Common myeloid progenitor, CD34-positive (primary cell): Measurements from ENCODE around the gene ACSS2.

Source experiments
- CTCF ChIA-PET: fragments of 350-600 bp; sonication (Branson Sonifier 250); formaldehyde crosslinking; loops from one replicate; lab custom pipeline; 2021; ENCODE audit warnings: antibody characterized with exemption; lab: Charles Lee
- POLR2A ChIA-PET: fragments of 350-600 bp; sonication (Branson Sonifier 250); formaldehyde crosslinking; loops from one replicate; lab custom pipeline; 2021; ENCODE audit warnings: antibody characterized with exemption; lab: Charles Lee
- DNase-seq, 3 donors: peaks; one replicate each; pipeline versions ENCODE4 v3.0.0 to v3.0.0-alpha.2; 2013
- H3K27ac ChIP-seq, 2 experiments: 1 replicate in 1 of 2; 2 replicates in 1 of 2; pipeline ENCODE4 v1.7.0; 2013; ENCODE audit warnings: inconsistent platforms in 2 of 2, low read length in 2 of 2, mild to moderate bottlenecking in 2 of 2, low read depth in 1 of 2, moderate library complexity in 1 of 2; ENCODE audit not compliant: severe bottlenecking in 2 of 2, insufficient read depth in 1 of 2, poor library complexity in 1 of 2
- H3K27me3 ChIP-seq, 5 experiments: replicated peaks in 2 of 5; 1 replicate in 3 of 5; 2 replicates in 2 of 5; pipeline versions ENCODE4 v1.6.1 to v1.7.0; 2013; ENCODE audit warnings: low read length in 4 of 5, mild to moderate bottlenecking in 2 of 5, moderate library complexity in 2 of 5, inconsistent platforms in 1 of 5; ENCODE audit not compliant: insufficient read depth in 5 of 5, control insufficient read depth in 4 of 5
- H3K36me3 ChIP-seq, 4 experiments: 1 replicate in 2 of 4; 2 replicates in 2 of 4; pipeline versions ENCODE4 v1.6.1 to v1.7.0; 2013; ENCODE audit warnings: low read length in 3 of 4, control low read depth in 1 of 4, mild to moderate bottlenecking in 1 of 4; ENCODE audit not compliant: control insufficient read depth in 4 of 4, insufficient read depth in 4 of 4
- H3K4me1 ChIP-seq, 4 experiments: 1 replicate in 3 of 4; 2 replicates in 1 of 4; pipeline versions ENCODE4 v1.6.1 to v1.7.1; 2013; ENCODE audit warnings: low read length in 3 of 4, mild to moderate bottlenecking in 3 of 4, control low read depth in 1 of 4, inconsistent platforms in 1 of 4, moderate library complexity in 1 of 4; ENCODE audit not compliant: control insufficient read depth in 4 of 4, insufficient read depth in 4 of 4; ENCODE audit errors: control extremely low read depth in 1 of 4
- H3K4me3 ChIP-seq, 7 experiments: 1 replicate in 4 of 7; 2 replicates in 3 of 7; pipeline versions ENCODE4 v1.5.1 to v1.7.0; 2013; ENCODE audit warnings: mild to moderate bottlenecking in 7 of 7, low read length in 6 of 7, moderate library complexity in 6 of 7, inconsistent platforms in 2 of 7, low read depth in 2 of 7, control low read depth in 1 of 7; ENCODE audit not compliant: insufficient read depth in 4 of 7, control insufficient read depth in 1 of 7; ENCODE audit errors: extremely low read depth in 1 of 7
- H3K9me3 ChIP-seq, 5 experiments: 1 replicate in 4 of 5; 2 replicates in 1 of 5; pipeline versions ENCODE4 v1.6.1 to v1.7.1; 2013; ENCODE audit warnings: low read length in 4 of 5, mild to moderate bottlenecking in 2 of 5, inconsistent platforms in 1 of 5, low read depth in 1 of 5, moderate library complexity in 1 of 5; ENCODE audit not compliant: control insufficient read depth in 4 of 5, insufficient read depth in 2 of 5; ENCODE audit errors: control extremely low read depth in 1 of 5
- WGBS: methylation state at CpG from one replicate; pipeline ENCODE4 v1.1.5; 2013; ENCODE audit not compliant: insufficient coverage; 5-methylcytosine and 5-hydroxymethylcytosine counted together

Gene ACSS2

DNA sequence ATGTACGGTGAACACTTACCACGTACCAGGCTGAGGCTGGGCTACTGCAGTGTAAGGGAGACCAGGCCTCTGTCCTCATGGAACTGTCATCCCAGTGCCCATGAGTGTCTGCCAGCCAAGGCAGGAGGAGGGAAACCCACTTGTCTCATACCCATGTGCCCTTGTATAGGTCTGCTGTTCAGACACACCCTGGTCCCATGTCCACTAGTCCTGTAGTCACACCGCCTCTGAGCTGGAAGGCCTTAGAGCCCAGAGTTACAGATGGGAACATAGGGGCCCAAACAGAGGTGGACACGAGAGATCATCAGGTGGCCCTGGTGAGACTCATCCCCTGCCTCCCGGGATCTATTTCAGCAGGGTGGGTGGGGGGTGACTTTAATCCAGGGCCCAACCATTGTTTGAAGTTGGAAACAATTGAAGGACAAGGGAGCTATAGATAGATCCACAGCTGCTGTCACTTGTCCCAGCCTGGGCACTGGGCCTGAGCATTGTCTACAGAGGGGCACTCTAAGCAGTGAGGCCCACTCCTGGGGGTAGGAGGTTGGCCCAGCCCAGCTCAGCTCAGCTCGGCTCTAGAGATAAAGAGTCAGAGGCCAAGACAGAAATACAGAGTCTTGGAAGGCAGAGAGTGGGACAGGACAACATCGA, 93.9 kb downstream of the ACSS2 start:
- H3K4me3 ChIP-seq = no peak overlapping the region
- DNase-seq = no peak
- peaks cover 0 to 2% (median 0%) of the 10 kb centered on the region in 5 experiments for H3K27me3 ChIP-seq
- H3K4me1 ChIP-seq = no peaks in the 10 kb centered on the region
- POLR2A ChIA-PET = no interaction called here
- no peaks in the 10 kb centered on the region for H3K36me3 ChIP-seq
- H3K9me3 ChIP-seq = no peaks in the 10 kb centered on the region
- CTCF ChIA-PET = interaction anchor here (0.6 to 1.5 kb wide), 4 partner anchors 12 to 135 kb away, joined by 3 to 5 read pairs (median 4); partner anchors contain the start of genes GSS and MYH7B
- 95% methylated on average over 6 of the region's 7 CpGs for WGBS
- no peak overlapping the region for H3K27ac ChIP-seq

- Histone ChIP-seq H3K27ac (no peak overlapping the region), H3K27me3 (peaks cover 0 to 2% (median 0%) of the 10 kb centered on the region in 5 experiments), H3K4me3 (no peak overlapping the region), H3K4me1 (no peaks in the 10 kb centered on the region), H3K36me3 (no peaks in the 10 kb centered on the region), H3K9me3 (no peaks in the 10 kb centered on the region)
- ChIA-PET CTCF (interaction anchor here (1.0 to 1.5 kb wide), 4 partner anchors 13 to 102 kb away, joined by 3 to 5 read pairs (median 4); partner anchors contain the start of genes GSS and MYH7B), POLR2A (no interaction called here)
- WGBS = 100% methylated on average over 9 of the region's 9 CpGs
- DNase-seq = no peak
Observed at GRCh38 chr20:34970846-34971560, 94.6 kb downstream of the ACSS2 start.

DNA sequence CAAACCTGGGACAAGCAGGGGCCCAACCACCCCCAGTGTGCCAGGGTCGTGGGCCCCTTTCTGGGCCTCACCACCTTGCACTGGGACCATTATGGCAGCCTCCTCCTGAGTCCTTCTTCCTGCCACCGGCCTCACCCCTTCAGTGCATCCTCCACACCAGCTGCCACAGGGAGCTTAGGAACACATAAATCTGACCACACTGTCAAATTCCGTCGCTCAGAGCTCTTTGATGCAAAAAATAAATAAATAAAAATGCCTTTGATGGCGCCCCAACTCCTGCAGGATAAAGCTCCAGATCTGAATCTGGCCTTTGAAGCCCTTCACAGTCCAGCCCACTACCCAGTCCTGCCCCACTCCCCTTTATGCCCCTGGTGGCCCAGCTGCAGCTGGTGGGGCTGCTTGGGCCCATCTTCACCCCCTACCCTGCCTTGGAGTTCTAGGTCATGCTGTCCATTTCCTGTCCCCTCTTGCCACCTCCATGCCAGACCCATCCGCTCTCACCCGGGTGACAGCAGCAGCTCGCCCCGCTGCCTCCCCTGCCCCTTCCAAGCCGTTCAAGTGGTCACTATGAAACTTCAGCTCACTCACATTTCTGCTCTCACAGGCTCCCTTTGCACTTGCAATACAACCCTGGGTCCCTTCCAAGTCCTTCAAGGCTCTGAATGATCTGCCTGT, 95.3 kb downstream of the ACSS2 start:
- Histone ChIP-seq H3K9me3 (no peaks in the 10 kb centered on the region), H3K4me1 (no peaks in the 10 kb centered on the region), H3K27me3 (peaks cover 0 to 2% (median 0%) of the 10 kb centered on the region in 5 experiments), H3K36me3 (no peaks in the 10 kb centered on the region), H3K4me3 (no peak overlapping the region), H3K27ac (no peak overlapping the region)
- no peak for DNase-seq
- 90% methylated on average over 6 of the region's 10 CpGs for WGBS
- ChIA-PET POLR2A (no interaction called here), CTCF (interaction anchor here (1.0 to 1.5 kb wide), 4 partner anchors 16 to 137 kb away, joined by 3 to 5 read pairs (median 4); partner anchors contain the start of genes GSS and MYH7B)

- Histone ChIP-seq H3K36me3 (no peaks in the 10 kb centered on the region), H3K4me3 (no peak overlapping the region), H3K27me3 (peaks cover 0 to 4% (median 0%) of the 10 kb centered on the region in 5 experiments), H3K9me3 (no peaks in the 10 kb centered on the region), H3K4me1 (no peaks in the 10 kb centered on the region), H3K27ac (no peak overlapping the region)
- ChIA-PET CTCF (interaction anchor here (2.1 kb wide), 1 partner anchor 138 kb away, joined by 4 read pairs; no protein-coding TSS in a partner anchor), POLR2A (no interaction called here)
- no peak for DNase-seq
- 85% methylated on average over 3 of the region's 4 CpGs for whole genome bisulfite sequencing
Observed at GRCh38 chr20:34974246-34974645, 97.8 kb downstream of the ACSS2 start.

GRCh38 chr20:34976286-34976685, 99.9 kb downstream of the ACSS2 start:
- Histone ChIP-seq H3K36me3 (no peaks in the 10 kb centered on the region), H3K27ac (no peak overlapping the region), H3K4me3 (no peak overlapping the region), H3K27me3 (peaks cover 0 to 4% (median 0%) of the 10 kb centered on the region in 5 experiments), H3K9me3 (no peaks in the 10 kb centered on the region), H3K4me1 (no peaks in the 10 kb centered on the region)
- POLR2A ChIA-PET = no interaction called here
- CTCF ChIA-PET = no interaction called here
- no peak for DNase-seq
- WGBS = 98% methylated on average over 10 of the region's 12 CpGs
